SU-DHL-6 (cell line): ENCODE measurements around the gene OSBPL6.

Experiments used
- CTCF ChIP-seq: fragments of 200-600 bp; sonication (generic); IDR thresholded peaks from one replicate; pipeline ENCODE4 v1.5.1; 2017; ENCODE audit warnings: antibody characterized with exemption, mild to moderate bottlenecking, low read length, moderate library complexity; ENCODE audit not compliant: insufficient read depth, poor library complexity, severe bottlenecking
- EZH2phosphoT487 ChIP-seq: fragments of 200-600 bp; sonication (generic), shearing (Covaris generic); conservative IDR thresholded peaks from 2 replicates; pipeline ENCODE4 v1.6.1; 2018; ENCODE audit warnings: mild to moderate bottlenecking, antibody characterized with exemption, low read length, moderate library complexity, mixed read lengths

DNA sequence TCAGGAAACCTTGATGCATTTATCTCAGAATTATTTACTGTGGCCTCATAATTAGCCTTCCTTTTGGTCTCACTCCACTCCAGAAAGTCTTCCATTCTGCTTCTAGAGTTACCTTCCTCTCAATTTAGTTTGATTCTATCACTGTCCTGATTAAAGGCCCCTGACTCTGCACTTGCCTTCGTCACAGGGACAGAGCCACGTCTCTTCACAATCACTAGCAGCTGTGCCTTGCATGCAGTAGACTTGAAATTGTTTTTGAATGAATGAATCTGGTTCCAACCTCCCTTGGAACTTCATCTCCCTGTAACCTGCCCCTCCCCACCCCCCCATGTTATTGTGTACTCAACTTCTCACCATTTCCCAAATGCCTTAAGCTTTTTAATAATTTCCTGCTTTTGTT, 52.4 kb downstream of the OSBPL6 start:
- TF ChIP-seq CTCF (no peak), EZH2phosphoT487 (no peak)
